HG02588 (cell line): ENCODE results near the gene AGAP2.

ENCODE experiments used
- ATAC-seq: cut with Tn5 transposase; IDR thresholded peaks from one replicate; pipeline ENCODE4 v1.9.1; 2021; ENCODE audit warnings: mild to moderate bottlenecking, moderate library complexity; ENCODE audit not compliant: unreplicated experiment

AGAP2 gene

GRCh38 chr12:57737467-57738460 is 778 bp downstream of the AGAP2 start:
- no peak for ATAC-seq

DNA sequence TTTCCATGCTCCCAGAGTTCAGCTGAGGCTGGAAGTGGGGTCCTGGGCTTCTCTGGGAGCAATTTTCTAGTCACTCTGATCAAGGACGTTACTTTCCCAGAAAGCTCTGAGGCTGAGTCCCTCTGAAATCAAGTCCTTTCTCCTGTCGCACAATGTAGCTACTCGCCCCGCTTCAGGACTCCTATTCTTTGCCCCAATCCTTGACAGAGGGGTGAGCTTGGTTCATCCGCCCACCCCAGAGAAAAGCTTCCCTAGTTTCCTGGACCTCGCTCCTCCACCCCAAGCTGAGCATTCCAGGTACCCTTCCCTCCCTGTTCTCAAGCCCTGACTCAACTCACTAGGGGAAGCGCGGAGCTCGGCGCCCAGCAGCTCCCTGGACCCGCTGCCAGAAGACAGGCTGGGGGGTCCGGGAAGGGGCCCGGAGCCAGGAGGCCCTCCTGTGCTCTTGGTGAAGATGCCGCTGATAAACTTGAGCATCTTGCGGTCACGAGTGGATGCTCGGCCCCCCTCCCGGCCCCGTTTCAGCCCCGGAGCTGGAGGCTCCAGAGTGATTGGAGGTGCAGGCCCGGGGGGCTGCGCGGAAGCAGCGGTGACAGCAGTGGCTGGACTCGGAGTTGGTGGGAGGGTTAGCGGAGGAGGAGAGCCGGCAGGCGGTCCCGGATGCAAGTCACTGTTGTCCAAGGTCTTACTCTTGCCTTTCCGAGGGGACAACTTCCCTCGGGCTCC is 1.6 kb downstream of the AGAP2 start:
- no peak for ATAC-seq

DNA sequence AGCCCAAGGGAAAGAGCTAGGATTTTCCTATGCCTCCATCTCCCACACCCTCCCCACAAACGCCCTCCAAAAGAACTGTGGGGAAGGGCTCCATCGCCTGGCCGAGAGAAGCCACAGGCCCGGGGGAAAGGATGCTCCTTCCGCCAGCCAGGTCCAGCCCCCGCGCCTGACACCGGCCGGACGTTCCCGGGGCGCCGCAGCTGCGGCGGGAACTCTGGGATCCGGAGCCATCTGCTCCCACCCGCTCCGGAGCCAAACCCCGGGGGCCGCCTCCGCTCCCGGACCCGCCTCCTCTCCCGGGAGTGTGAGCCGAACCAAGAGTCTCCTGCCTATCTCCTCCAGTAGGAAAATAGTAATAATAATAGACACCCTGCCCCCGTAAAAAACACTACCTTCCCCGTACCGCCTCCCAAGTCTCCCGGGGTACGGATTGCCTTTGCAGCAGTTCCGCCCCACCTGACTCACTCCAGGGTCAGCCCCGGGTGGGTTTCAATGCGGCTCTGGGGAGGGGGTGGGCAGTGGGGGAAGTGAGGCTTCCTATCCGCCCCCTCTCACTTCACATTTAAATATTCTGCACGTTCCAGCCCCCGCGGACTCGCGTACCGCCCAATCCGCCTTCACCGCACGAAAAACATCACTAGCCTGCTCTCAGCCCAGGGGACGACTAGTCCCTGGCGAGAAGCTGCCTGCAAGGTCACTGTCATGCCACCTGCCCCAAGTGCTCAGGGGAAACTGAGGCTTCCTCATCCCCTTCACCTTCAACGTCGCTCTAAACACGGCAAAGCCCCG is 2.4 kb downstream of the AGAP2 start:
- no peak for ATAC-seq

- ATAC-seq, result no peak
These were observed 3.2 kb downstream of the AGAP2 start for GRCh38 chr12:57735198-57735855.

DNA sequence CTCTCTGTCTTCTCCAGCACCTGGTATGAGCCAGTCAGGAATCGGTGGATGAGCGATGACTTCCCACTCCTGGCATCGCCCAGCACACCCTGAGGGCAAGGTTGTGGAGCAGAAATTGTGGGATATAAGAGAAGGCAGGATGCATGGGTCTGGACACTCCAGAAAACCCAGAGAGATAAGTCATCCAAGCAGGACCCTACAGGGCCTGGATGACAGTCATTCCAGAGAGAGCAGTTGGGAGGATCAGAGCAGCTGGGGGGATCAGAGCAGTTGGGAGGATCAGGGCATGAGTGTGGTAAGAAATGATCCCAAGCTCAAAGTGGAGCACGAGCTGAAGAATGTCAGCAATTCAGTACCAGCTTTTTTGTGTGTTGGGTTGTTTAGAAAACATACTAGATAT is 4.0 kb downstream of the AGAP2 start:
- ATAC-seq, result no peak

DNA sequence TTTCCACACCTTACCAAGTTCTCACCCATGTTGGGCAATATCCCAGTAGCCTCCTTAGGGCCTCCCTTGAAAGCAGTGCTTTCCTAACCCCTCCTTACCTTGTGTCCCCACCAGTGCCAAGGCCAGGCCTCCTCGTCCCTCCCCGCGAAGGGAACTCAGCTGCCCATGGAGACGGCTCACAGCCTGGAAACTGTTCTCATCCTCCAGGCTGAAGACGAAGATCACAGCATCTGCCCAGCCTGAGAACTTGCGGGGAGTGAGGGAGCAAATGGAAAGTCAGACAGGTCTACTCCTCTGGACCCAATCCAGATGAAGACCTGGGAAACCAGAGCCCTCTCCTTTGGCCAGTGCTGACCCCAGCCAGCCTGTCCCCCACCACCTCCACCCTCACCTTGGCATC is 4.6 kb downstream of the AGAP2 start:
- no peak for ATAC-seq

DNA sequence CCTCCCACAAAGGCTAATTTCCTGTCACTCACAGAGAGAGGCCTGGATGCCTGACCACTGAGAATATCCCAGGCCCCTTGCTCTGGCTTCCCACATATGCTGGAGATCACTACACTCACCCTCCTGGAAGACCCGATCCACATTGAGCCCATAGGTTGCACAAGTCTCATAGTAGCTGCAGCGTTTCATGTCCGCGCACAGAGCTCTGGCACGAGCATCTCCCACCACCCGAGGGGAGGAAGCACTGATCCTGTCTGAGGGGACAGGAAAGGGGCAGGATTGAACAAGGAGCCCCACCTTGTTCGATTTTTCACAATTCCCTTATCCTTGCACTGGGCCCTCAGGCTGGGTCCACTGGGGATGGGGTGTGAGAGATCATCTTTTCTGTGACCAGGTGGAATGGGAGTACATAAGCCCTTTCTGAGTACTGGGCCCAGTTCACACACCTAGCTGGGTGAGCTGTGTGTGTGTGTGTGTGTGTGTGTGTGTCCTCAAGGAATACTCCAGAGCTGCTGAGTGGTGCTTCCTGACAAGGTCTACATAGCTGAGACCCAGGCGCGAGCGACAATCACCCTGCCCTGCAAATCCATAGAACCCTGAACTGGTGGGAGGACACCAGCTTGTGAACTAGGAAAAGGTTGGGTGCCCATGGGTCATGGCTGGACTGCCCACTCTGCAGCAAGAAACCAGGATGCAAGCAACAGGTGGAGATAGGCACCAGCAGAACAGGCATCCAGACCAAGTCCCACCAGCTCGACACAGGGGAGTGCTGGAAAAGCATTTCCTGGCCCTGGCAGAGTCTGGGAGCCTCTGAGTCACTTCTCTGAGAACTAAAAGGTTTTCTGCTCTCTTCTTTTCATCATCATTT is 5.6 kb downstream of the AGAP2 start:
- ATAC-seq, result no peak

- ATAC-seq, result no peak
These were observed 6.3 kb downstream of the AGAP2 start for GRCh38 chr12:57732270-57732669.

- ATAC-seq, result no peak
These were observed 7.0 kb downstream of the AGAP2 start for GRCh38 chr12:57731411-57732080.

DNA sequence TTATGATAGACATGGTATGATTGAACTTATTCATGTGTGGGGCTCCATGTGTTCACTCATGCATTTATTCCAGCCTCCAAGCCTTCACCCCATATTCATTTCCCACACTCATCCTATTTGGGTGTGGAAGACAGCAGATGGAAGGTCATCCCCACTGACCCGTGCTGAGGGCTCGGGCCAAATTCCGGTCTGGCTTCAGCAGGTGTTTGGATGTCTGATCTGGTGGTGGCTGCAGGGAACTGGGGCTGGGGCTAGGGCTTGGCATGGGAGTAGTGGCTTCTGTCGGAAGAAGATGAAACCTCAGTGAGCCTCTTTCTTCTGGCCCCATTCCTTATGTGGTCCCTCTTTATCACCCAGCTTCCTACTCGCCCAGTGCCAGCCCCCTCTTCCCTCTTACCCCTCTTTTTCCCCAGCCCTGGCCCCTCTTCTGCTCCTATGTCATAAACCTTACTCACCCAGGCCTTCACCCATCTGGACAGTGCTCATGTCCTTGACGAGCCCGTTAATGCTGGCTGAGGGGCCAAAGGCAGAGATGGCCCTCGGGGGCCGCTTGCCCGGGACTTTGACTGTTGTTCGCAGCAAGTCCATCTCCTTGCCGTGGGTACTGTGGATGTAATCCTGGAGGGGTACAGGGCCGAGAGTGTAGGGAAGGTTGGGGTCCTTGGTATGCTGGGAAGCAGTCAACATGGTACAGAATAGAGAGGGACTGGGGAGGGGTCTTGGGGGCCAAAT is 8.0 kb downstream of the AGAP2 start:
- no peak for ATAC-seq

- no peak for ATAC-seq
These were observed 9.2 kb downstream of the AGAP2 start for GRCh38 chr12:57729321-57729844.

- no peak for ATAC-seq
These were observed 10.7 kb downstream of the AGAP2 start for GRCh38 chr12:57727758-57728395.

DNA sequence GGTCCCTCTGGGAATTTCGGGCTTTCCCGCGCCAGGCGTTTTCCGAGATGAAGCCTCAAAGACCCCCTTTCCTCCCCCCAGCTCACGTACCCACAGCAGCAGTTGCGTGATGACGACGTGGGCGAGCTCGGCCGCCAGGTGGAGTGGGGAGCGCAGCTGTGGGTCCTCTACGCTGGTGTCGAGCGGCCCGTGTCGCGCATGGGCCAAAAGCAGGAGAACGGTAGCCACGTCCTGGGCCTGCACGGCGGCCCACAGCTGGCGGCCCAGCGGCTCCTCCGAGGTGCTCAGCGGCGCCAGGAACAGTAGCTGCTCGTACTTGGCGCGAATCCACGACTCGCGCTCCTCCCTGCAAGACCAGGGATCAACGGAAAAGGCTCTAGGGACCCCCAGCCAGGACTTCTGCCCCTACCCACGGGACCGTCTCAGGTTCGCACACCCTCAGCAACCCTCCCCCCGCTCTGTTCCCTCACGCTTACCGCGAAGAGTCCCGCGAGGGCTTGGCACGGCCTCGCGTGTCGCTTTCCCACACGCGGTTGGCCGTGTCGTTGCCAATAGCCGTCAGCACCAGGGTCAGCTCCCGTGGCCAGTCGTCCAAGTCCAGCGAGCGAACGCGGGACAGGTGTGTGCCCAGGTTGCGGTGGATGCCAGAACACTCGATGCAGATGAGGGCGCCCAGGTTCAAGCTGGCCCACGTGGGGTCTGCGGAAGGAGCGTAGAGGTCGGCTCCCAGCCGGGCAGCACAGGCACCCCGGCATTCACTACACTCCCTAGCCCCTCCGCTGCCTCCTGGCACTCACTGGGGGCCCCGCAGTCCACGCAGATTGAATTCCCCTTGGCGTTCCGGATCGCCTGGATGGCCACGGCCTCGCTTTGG is 11.4 kb downstream of the AGAP2 start:
- ATAC-seq, result no peak

DNA sequence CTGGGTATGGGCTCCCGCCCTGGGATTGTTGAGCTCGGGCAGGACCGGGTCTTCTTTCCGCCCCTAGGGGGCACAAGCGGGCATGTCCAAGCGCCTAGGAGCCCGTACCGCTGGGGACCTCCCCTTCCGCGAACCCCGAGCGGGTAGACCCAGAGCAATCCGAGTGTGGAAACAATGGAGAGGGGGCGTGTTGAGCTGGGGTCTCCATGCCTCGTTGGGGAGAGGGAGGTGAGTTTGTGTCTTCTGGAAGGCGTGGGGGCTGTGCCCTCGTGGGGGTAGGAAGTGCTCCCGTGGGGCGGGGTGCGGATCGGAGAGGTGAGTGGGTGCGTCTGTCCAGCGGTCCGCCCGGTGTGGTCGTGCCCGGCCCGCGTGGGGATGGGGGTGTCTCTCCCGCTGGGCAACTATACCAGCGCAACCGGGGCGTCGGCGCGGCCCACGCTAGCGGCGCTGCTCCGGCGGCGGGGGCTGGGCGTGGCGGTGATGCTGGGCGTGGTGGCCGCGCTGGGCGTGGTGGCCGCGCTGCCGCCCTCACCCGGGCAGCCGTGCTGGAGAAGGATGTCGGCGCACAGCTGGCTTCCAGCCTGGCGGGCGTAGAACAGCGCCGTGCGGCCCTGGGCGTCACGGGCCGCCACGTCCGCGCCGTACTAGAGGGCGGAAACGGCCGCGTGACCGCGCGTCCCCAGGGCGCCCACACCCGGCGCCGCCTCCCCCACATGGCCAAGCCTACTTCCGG is 12.2 kb downstream of the AGAP2 start:
- ATAC-seq, result no peak

DNA sequence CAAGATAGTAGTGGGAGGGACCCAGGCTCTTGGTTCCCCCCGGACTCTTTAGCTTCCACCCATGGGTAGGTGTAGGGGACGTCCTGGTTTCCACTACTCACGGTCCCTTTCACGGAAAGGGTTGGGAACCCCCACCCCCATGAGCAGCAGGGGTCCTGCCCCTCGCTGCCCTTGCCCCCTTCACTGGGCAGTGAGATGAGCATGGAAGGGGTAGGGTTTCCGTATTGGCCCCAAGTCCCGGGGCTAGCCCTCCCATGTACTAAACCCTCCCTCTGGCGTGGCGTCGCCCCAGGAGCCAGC is 12.7 kb downstream of the AGAP2 start:
- ATAC-seq, result no peak

GRCh38 chr12:57724936-57725740 is 13.4 kb downstream of the AGAP2 start:
- no peak for ATAC-seq
